Endothelial cell of umbilical vein (primary cell): ENCODE measurements around the gene STIMATE.

ENCODE experiments used
- EZH2 ChIP-seq: IDR thresholded peaks from 2 replicates; pipeline ENCODE4 v1.6.1; 2012; ENCODE audit warnings: borderline replicate concordance, low read depth, mild to moderate bottlenecking, moderate library complexity, low read length, inconsistent platforms; ENCODE audit not compliant: severe bottlenecking
- GATA2 ChIP-seq: IDR thresholded peaks from 2 replicates; pipeline ENCODE4 v1.7.0; 2011; ENCODE audit warnings: low read depth, mild to moderate bottlenecking, moderate library complexity, mixed read lengths, low read length; ENCODE audit not compliant: insufficient read length, insufficient read depth
- JUN ChIP-seq: IDR thresholded peaks from 2 replicates; pipeline ENCODE4 v1.6.1; 2011; ENCODE audit warnings: borderline replicate concordance, low read depth; ENCODE audit not compliant: insufficient read length, insufficient read depth
- POLR2A ChIP-seq: IDR thresholded peaks from 2 replicates; pipeline ENCODE4 v1.6.1; 2012; ENCODE audit warnings: low read depth, mild to moderate bottlenecking, control low read depth, low read length
- TF ChIP-seq, protein P1 (sequence below), 2 donors: IDR thresholded peaks; 1 replicate in 1 of 2; 2 replicates in 1 of 2; pipeline ENCODE4 v1.5.1; 2011; ENCODE audit warnings: low read length in 2 of 2, mild to moderate bottlenecking in 2 of 2, moderate library complexity in 2 of 2, control low read depth in 1 of 2, inconsistent platforms in 1 of 2, low read depth in 1 of 2; ENCODE audit not compliant: insufficient read depth in 1 of 2; ENCODE audit errors: extremely low read depth in 1 of 2

DNA sequence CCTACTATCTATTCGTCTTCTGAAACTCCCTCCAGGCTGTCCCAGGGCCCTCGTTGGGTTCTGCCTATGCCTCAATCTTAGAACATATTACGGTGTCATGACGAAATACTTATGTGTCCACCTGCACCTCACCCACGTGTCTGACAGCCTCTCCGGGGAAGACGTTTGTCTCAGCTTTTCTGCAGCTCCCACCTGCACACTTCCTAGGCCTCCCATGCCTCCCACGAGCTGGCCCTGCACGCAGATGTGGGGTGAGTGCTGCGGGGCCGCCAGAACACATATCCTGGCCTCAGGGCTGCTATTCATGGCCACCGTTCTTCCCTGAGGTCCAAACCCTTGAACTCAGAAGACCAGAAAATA is 55.4 kb downstream of the STIMATE start:
- TF ChIP-seq POLR2A (no peak), JUN (no peak), GATA2 (no peak), EZH2 (no peak)
- TF ChIP-seq, protein P1, sequence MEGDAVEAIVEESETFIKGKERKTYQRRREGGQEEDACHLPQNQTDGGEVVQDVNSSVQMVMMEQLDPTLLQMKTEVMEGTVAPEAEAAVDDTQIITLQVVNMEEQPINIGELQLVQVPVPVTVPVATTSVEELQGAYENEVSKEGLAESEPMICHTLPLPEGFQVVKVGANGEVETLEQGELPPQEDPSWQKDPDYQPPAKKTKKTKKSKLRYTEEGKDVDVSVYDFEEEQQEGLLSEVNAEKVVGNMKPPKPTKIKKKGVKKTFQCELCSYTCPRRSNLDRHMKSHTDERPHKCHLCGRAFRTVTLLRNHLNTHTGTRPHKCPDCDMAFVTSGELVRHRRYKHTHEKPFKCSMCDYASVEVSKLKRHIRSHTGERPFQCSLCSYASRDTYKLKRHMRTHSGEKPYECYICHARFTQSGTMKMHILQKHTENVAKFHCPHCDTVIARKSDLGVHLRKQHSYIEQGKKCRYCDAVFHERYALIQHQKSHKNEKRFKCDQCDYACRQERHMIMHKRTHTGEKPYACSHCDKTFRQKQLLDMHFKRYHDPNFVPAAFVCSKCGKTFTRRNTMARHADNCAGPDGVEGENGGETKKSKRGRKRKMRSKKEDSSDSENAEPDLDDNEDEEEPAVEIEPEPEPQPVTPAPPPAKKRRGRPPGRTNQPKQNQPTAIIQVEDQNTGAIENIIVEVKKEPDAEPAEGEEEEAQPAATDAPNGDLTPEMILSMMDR (IDR thresholded peaks at IDR 0.05; ENCODE audit: extremely low read depth in 1 of 2, insufficient read depth in 1 of 2, low read depth in 1 of 2, low read length in 2 of 2): no peak
